ENCODE data around the gene TRAPPC10. TPM values are rescaled to one million over a fixed set of nuclear protein-coding genes. Genes with fewer than 3 reads are reported as not detected.

The TRAPPC10 gene
- total and polyA plus RNA-seq, 3 experiments from 2014 or later = 45.1 to 54.7 (median 50.0) TPM

DNA sequence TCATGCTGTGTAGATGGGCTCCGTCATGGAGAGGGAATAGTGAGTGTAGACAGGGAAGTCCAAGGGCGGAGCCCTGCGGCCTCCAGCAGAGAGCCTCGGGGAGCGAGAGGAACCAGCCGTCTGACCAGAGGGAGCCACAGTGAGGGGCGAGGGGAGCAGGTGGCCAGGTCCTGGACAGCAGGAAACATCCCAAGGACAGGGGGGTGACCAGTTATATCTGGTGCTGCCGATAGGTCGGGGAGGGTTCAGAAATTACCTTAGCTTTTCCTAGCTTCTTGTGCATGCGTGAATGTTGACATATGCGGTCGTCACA, 46.5 kb downstream of the TRAPPC10 start:
- CTCF ChIA-PET = no interaction called here
- H3K36me3 ChIP-seq (ENCODE audit: insufficient read depth, low read length) = peaks cover 48% of the 10 kb centered on the region
- no peak overlapping the region for H3K27ac ChIP-seq (ENCODE audit: low read depth, low read length)
- no peaks in the 10 kb centered on the region for H3K9me3 ChIP-seq (ENCODE audit: low read length)
- Mint-ChIP-seq H3K4me3 (no peak overlapping the region), H3K4me1 (peaks cover 12 to 25% (median 13%) of the 10 kb centered on the region in 3 donors), H3K9me3 (no peaks in the 10 kb centered on the region), H3K27me3 (no peaks in the 10 kb centered on the region), H3K27ac (peak overlapping the region in 5 of 8 donors; percentile 44 to 84 (median 66)), H3K36me3 (peaks cover 3 to 79% (median 23%) of the 10 kb centered on the region in 3 donors)
- no peaks in the 10 kb centered on the region for H3K4me1 ChIP-seq (ENCODE audit: insufficient read depth, low read length)
- no peak for DNase-seq
- no peak overlapping the region for H3K4me3 ChIP-seq (ENCODE audit: low read length)
- POLR2A ChIA-PET = no interaction called here
- no peaks in the 10 kb centered on the region for H3K27me3 ChIP-seq (ENCODE audit: insufficient read depth, low read length, poor library complexity, severe bottlenecking)

GRCh38 chr21:44058981-44059380, 46.9 kb downstream of the TRAPPC10 start:
- peaks cover 3 to 79% (median 24%) of the 10 kb centered on the region in 3 donors for H3K36me3 Mint-ChIP-seq
- no peaks in the 10 kb centered on the region for H3K9me3 Mint-ChIP-seq
- DNase-seq = no peak
- ChIA-PET CTCF (no interaction called here), POLR2A (no interaction called here)
- Histone ChIP-seq H3K27ac (ENCODE audit: low read depth, low read length) (no peak overlapping the region), H3K4me3 (ENCODE audit: low read length) (no peak overlapping the region), H3K9me3 (ENCODE audit: low read length) (no peaks in the 10 kb centered on the region), H3K36me3 (ENCODE audit: insufficient read depth, low read length) (peaks cover 51% of the 10 kb centered on the region), H3K4me1 (ENCODE audit: insufficient read depth, low read length) (no peaks in the 10 kb centered on the region), H3K27me3 (ENCODE audit: insufficient read depth, low read length, poor library complexity, severe bottlenecking) (no peaks in the 10 kb centered on the region)
- no peak overlapping the region for H3K4me3 Mint-ChIP-seq
- peak overlapping the region in 6 of 8 donors; percentile 17 to 84 (median 64) for H3K27ac Mint-ChIP-seq
- H3K4me1 Mint-ChIP-seq = peaks cover 12 to 25% (median 12%) of the 10 kb centered on the region in 3 donors
- H3K27me3 Mint-ChIP-seq = no peaks in the 10 kb centered on the region

DNA sequence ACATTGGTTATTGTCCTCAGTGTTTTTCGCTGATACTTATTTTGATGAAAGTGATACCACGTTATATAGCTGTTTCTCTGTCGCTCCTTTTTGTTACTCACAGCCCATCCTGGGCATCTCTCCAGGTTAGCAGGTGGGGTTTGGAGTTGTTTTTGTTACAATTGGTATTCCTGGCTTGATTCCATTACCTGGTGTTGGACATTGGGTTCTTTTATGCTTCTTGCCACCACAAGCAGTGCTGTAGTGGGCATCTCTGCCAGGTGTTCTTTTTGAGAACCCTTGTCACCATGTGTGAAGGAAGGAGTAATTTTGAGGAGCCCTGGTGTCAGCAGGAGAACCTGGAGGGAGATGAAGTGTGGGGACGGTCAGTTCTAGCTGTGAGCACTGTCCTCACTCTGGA, 47.6 kb downstream of the TRAPPC10 start:
- Mint-ChIP-seq H3K36me3 (peaks cover 3 to 78% (median 27%) of the 10 kb centered on the region in 3 donors), H3K9me3 (no peaks in the 10 kb centered on the region), H3K27me3 (no peaks in the 10 kb centered on the region), H3K4me1 (peaks cover 17 to 32% (median 18%) of the 10 kb centered on the region in 3 donors), H3K27ac (peak overlapping the region in 5 of 8 donors; percentile 9 to 76 (median 28)), H3K4me3 (no peak overlapping the region)
- Histone ChIP-seq H3K4me3 (ENCODE audit: low read length) (no peak overlapping the region), H3K4me1 (ENCODE audit: insufficient read depth, low read length) (peaks cover 1% of the 10 kb centered on the region), H3K36me3 (ENCODE audit: insufficient read depth, low read length) (peaks cover 56% of the 10 kb centered on the region), H3K9me3 (ENCODE audit: low read length) (no peaks in the 10 kb centered on the region), H3K27me3 (ENCODE audit: insufficient read depth, low read length, poor library complexity, severe bottlenecking) (no peaks in the 10 kb centered on the region), H3K27ac (ENCODE audit: low read depth, low read length) (no peak overlapping the region)
- ChIA-PET POLR2A (no interaction called here), CTCF (no interaction called here)
- no peak for DNase-seq

GRCh38 chr21:44062380-44062779, 50.3 kb downstream of the TRAPPC10 start:
- Histone ChIP-seq H3K27me3 (ENCODE audit: insufficient read depth, low read length, poor library complexity, severe bottlenecking) (no peaks in the 10 kb centered on the region), H3K36me3 (ENCODE audit: insufficient read depth, low read length) (peaks cover 44% of the 10 kb centered on the region), H3K4me3 (ENCODE audit: low read length) (no peak overlapping the region), H3K4me1 (ENCODE audit: insufficient read depth, low read length) (peaks cover 22% of the 10 kb centered on the region), H3K9me3 (ENCODE audit: low read length) (no peaks in the 10 kb centered on the region), H3K27ac (ENCODE audit: low read depth, low read length) (no peak overlapping the region)
- peaks cover 6 to 77% (median 37%) of the 10 kb centered on the region in 3 donors for H3K36me3 Mint-ChIP-seq
- peaks cover 0 to 2% of the 10 kb centered on the region in 2 donors for H3K27me3 Mint-ChIP-seq
- H3K4me1 Mint-ChIP-seq = peaks cover 34 to 53% (median 45%) of the 10 kb centered on the region in 3 donors
- H3K4me3 Mint-ChIP-seq = no peak overlapping the region
- peak overlapping the region in 7 of 8 donors; percentile 34 to 100 (median 83) for H3K27ac Mint-ChIP-seq
- no peaks in the 10 kb centered on the region for H3K9me3 Mint-ChIP-seq
- no peak for DNase-seq
- ChIA-PET POLR2A (no interaction called here), CTCF (no interaction called here)

DNA sequence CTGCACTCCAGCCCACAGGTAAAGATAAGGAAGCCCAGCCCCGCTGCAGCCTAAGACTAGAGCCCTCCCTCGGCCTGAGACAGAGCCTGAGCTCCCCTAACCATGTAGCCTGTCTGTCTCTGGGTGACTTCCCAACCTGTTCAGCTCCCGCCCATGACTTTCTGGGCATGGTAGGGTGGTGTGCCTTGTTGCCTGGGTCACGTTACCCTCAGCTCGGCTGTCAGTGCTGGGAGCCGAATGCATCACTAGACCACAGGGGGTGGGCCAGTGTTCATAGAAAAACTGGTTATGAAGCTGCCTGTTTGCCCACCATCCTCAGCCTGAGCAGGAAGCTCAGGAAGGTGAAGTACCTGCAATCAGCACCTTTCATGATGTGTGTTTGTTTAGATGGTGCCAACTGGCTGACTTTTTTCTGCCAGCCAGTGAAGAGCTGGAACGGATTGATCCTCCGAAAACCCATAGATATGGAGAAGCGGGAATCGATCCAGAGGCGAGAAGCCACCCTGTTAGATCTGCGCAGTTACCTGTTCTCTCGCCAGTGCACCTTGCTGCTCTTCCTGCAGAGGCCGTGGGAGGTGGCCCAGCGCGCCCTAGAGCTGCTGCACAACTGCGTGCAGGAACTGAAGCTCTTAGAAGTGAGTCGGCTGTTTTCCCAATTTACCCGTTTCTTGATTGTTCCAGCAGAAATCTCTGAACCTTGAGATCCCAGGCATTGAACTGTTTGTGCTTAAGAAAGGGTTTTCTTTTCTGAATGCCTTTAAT, 51.2 kb downstream of the TRAPPC10 start:
- Histone ChIP-seq H3K9me3 (ENCODE audit: low read length) (no peaks in the 10 kb centered on the region), H3K27me3 (ENCODE audit: insufficient read depth, low read length, poor library complexity, severe bottlenecking) (no peaks in the 10 kb centered on the region), H3K36me3 (ENCODE audit: insufficient read depth, low read length) (peaks cover 37% of the 10 kb centered on the region), H3K4me1 (ENCODE audit: insufficient read depth, low read length) (peaks cover 22% of the 10 kb centered on the region), H3K4me3 (ENCODE audit: low read length) (no peak overlapping the region), H3K27ac (ENCODE audit: low read depth, low read length) (no peak overlapping the region)
- Mint-ChIP-seq H3K27ac (peak overlapping the region; percentile 85 to 100 (median 98)), H3K27me3 (peaks cover 0 to 2% of the 10 kb centered on the region in 2 donors), H3K9me3 (no peaks in the 10 kb centered on the region), H3K4me3 (no peak overlapping the region), H3K36me3 (peaks cover 4 to 76% (median 39%) of the 10 kb centered on the region in 3 donors), H3K4me1 (peaks cover 33 to 54% (median 39%) of the 10 kb centered on the region in 3 donors)
- ChIA-PET POLR2A (interaction anchor here (0.9 kb wide), 1 partner anchor 20 kb away, joined by 3 read pairs; no protein-coding TSS in a partner anchor), CTCF (interaction anchor here (1.6 kb wide), 2 partner anchors 20 to 234 kb away, joined by 3 to 7 read pairs; no protein-coding TSS in a partner anchor)
- peak in 1 of 5 donors; percentile 43 for DNase-seq

DNA sequence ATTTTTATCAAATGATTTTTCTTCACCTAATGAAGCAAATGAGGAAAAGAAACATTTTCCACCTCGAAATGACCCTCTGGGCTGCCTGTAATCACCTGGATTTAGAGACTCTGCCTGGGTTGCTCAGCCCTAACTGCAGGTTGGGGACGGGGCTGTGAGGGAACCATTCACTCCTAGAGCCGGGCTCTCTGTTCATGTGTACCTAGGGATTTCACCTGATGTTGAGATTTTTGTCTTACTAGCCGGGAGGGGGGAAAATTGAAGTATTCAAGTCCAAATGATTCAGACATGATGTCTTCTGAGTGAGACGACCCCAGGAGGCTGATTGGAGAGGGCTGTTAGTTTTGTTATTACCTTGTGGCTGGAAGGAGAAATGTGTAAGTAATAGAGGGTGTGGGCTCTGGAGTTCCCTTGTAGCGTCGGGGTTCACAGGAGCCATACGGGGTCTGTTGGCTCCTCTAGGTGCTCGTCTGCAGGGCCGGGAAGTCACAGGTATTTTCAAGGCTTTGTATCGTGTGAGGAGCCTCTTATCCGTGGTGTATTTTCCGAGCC, 52.8 kb downstream of the TRAPPC10 start:
- Histone ChIP-seq H3K36me3 (ENCODE audit: insufficient read depth, low read length) (peaks cover 34% of the 10 kb centered on the region), H3K4me3 (ENCODE audit: low read length) (peak overlapping the region; percentile 20), H3K4me1 (ENCODE audit: insufficient read depth, low read length) (peaks cover 22% of the 10 kb centered on the region), H3K27ac (ENCODE audit: low read depth, low read length) (peak overlapping the region; percentile 45), H3K9me3 (ENCODE audit: low read length) (no peaks in the 10 kb centered on the region), H3K27me3 (ENCODE audit: insufficient read depth, low read length, poor library complexity, severe bottlenecking) (no peaks in the 10 kb centered on the region)
- peak overlapping the region; percentile 93 to 100 (median 99) for H3K27ac Mint-ChIP-seq
- no peak for DNase-seq
- peaks cover 4 to 77% (median 32%) of the 10 kb centered on the region in 3 donors for H3K36me3 Mint-ChIP-seq
- POLR2A ChIA-PET = interaction anchor here (0.8 to 2.2 kb wide), 2 partner anchors 18 to 23 kb away, joined by 3 to 12 read pairs; no protein-coding TSS in a partner anchor
- H3K9me3 Mint-ChIP-seq = no peaks in the 10 kb centered on the region
- CTCF ChIA-PET = interaction anchor here (1.0 to 1.6 kb wide), 6 partner anchors 8 to 233 kb away, joined by 3 to 11 read pairs (median 6); no protein-coding TSS in a partner anchor
- peaks cover 0 to 2% of the 10 kb centered on the region in 2 donors for H3K27me3 Mint-ChIP-seq
- H3K4me3 Mint-ChIP-seq = peak overlapping the region; percentile 7 to 86 (median 72)
- peaks cover 35 to 58% (median 47%) of the 10 kb centered on the region in 3 donors for H3K4me1 Mint-ChIP-seq

GRCh38 chr21:44065428-44065827, 53.3 kb downstream of the TRAPPC10 start:
- Histone ChIP-seq H3K4me1 (ENCODE audit: insufficient read depth, low read length) (peaks cover 22% of the 10 kb centered on the region), H3K9me3 (ENCODE audit: low read length) (no peaks in the 10 kb centered on the region), H3K27me3 (ENCODE audit: insufficient read depth, low read length, poor library complexity, severe bottlenecking) (no peaks in the 10 kb centered on the region), H3K27ac (ENCODE audit: low read depth, low read length) (peak overlapping the region; percentile 68), H3K36me3 (ENCODE audit: insufficient read depth, low read length) (peaks cover 34% of the 10 kb centered on the region), H3K4me3 (ENCODE audit: low read length) (no peak overlapping the region)
- ChIA-PET POLR2A (interaction anchor here (0.8 to 2.2 kb wide), 2 partner anchors 18 to 22 kb away, joined by 3 to 12 read pairs; no protein-coding TSS in a partner anchor), CTCF (interaction anchor here (1.0 to 1.5 kb wide), 4 partner anchors 8 to 233 kb away, joined by 3 to 11 read pairs (median 6); no protein-coding TSS in a partner anchor)
- DNase-seq = peak; percentile 78 to 92 (median 87)
- Mint-ChIP-seq H3K9me3 (no peaks in the 10 kb centered on the region), H3K4me3 (peak overlapping the region; percentile 7 to 86 (median 72)), H3K36me3 (peaks cover 4 to 78% (median 31%) of the 10 kb centered on the region in 3 donors), H3K4me1 (peaks cover 36 to 60% (median 47%) of the 10 kb centered on the region in 3 donors), H3K27me3 (peaks cover 0 to 2% of the 10 kb centered on the region in 2 donors), H3K27ac (peak overlapping the region; percentile 93 to 100 (median 99))

Data from CD8-positive, alpha-beta memory T cell (primary cell).